SK-N-SH treated with all-trans-retinoic acid at 6 μM for 48 hours (cell line): ENCODE results near the gene ENO2.

Source experiments
- CREB5 ChIP-seq: fragments of 250-450 bp; sonication (Bioruptor Pico); IDR thresholded peaks from 2 replicates; pipeline ENCODE4 v1.5.1; 2020; ENCODE audit warnings: low read depth, mild to moderate bottlenecking, moderate library complexity
- CSDC2 ChIP-seq: fragments of 250-450 bp; sonication (Bioruptor Pico); IDR thresholded peaks from 2 replicates; pipeline ENCODE4 v1.5.0; 2020; ENCODE audit warnings: mild to moderate bottlenecking, moderate library complexity
- ESRRG ChIP-seq: fragments of 250-450 bp; sonication (Bioruptor Pico); IDR thresholded peaks from 2 replicates; pipeline ENCODE4 v1.6.1; 2021; ENCODE audit warnings: mild to moderate bottlenecking
- PATZ1 ChIP-seq: fragments of 250-450 bp; sonication (Bioruptor Pico); IDR thresholded peaks from 2 replicates; pipeline ENCODE4 v1.8.0; 2020; ENCODE audit warnings: mild to moderate bottlenecking, moderate library complexity, borderline replicate concordance
- PPARA ChIP-seq: fragments of 250-450 bp; sonication (Bioruptor Pico); IDR thresholded peaks from 2 replicates; pipeline ENCODE4 v1.5.0; 2020; ENCODE audit warnings: mild to moderate bottlenecking, borderline replicate concordance
- RARB ChIP-seq: fragments of 250-450 bp; sonication (Bioruptor Pico); IDR thresholded peaks from 2 replicates; pipeline ENCODE4 v1.8.0; 2021; ENCODE audit warnings: mild to moderate bottlenecking, moderate library complexity
- TOX ChIP-seq: fragments of 250-450 bp; sonication (Bioruptor Pico); IDR thresholded peaks from 2 replicates; pipeline ENCODE4 v1.8.0; 2021; ENCODE audit warnings: mild to moderate bottlenecking, moderate library complexity, borderline replicate concordance
- TSHZ2 ChIP-seq: fragments of 250-450 bp; sonication (Bioruptor Pico); IDR thresholded peaks from 2 replicates; pipeline ENCODE4 v1.5.0; 2020; ENCODE audit warnings: mild to moderate bottlenecking, moderate library complexity
- ZC3H10 ChIP-seq: fragments of 250-450 bp; sonication (Bioruptor Pico); IDR thresholded peaks from 2 replicates; pipeline ENCODE4 v1.5.1; 2021; ENCODE audit warnings: mild to moderate bottlenecking, moderate library complexity
- ZFP3 ChIP-seq: fragments of 250-450 bp; sonication (Bioruptor Pico); IDR thresholded peaks from 2 replicates; pipeline ENCODE4 v1.5.0; 2020; ENCODE audit warnings: mild to moderate bottlenecking, moderate library complexity
- ZFP30 ChIP-seq: fragments of 450-650 bp; formaldehyde crosslinking; IDR thresholded peaks from 2 replicates; pipeline ENCODE4 v1.5.0; 2022; ENCODE audit warnings: mild to moderate bottlenecking, moderate library complexity
- ZNF565 ChIP-seq: fragments of 450-650 bp; formaldehyde crosslinking; conservative IDR thresholded peaks from 2 replicates; pipeline ENCODE4 v1.5.0; 2020; ENCODE audit warnings: low read depth, mild to moderate bottlenecking, moderate library complexity

GRCh38 chr12:6952863-6953441, 38.6 kb downstream of the ENO2 start:
- no peak for TF ChIP-seq PATZ1 (CRISPR knock-in tag)
- no peak for TF ChIP-seq ZC3H10 (CRISPR knock-in tag)
- no peak for TF ChIP-seq ESRRG (CRISPR knock-in tag)
- no peak for TF ChIP-seq PPARA (CRISPR knock-in tag)
- TF ChIP-seq CSDC2 (CRISPR knock-in tag) = no peak
- no peak for TF ChIP-seq ZFP3 (CRISPR knock-in tag)
- no peak for TF ChIP-seq TSHZ2 (CRISPR knock-in tag)
- TF ChIP-seq TOX (CRISPR knock-in tag) = no peak
- TF ChIP-seq CREB5 (CRISPR knock-in tag) = no peak
- TF ChIP-seq ZFP30 (CRISPR knock-in tag) = no peak
- TF ChIP-seq RARB = no peak
- no peak for TF ChIP-seq ZNF565 (CRISPR knock-in tag)
